GM15510 (cell line): Measurements from ENCODE around the gene OMD.

Experiments used
- POLR2A ChIP-seq: IDR thresholded peaks from 3 replicates; pipeline ENCODE4 v1.6.1; 2011; ENCODE audit warnings: borderline replicate concordance; ENCODE audit not compliant: insufficient read length; ENCODE audit errors: extremely low read depth

Gene OMD

GRCh38 chr9:92397853-92398252 is 26.4 kb downstream of the OMD start:
- no peak for TF ChIP-seq POLR2A

GRCh38 chr9:92395617-92396016 is 28.7 kb downstream of the OMD start:
- TF ChIP-seq POLR2A, result no peak

GRCh38 chr9:92393686-92394085 is 30.6 kb downstream of the OMD start:
- TF ChIP-seq POLR2A, result no peak

GRCh38 chr9:92392690-92393089 is 31.6 kb downstream of the OMD start:
- TF ChIP-seq POLR2A, result no peak

- no peak for TF ChIP-seq POLR2A
Measured at GRCh38 chr9:92385953-92386352, 38.3 kb downstream of the OMD start.

- no peak for TF ChIP-seq POLR2A
Measured at GRCh38 chr9:92385477-92385876, 38.8 kb downstream of the OMD start.

- no peak for TF ChIP-seq POLR2A
Measured at GRCh38 chr9:92385001-92385400, 39.3 kb downstream of the OMD start.

GRCh38 chr9:92384375-92384774 is 39.9 kb downstream of the OMD start:
- no peak for TF ChIP-seq POLR2A

GRCh38 chr9:92381775-92382174 is 42.5 kb downstream of the OMD start:
- no peak for TF ChIP-seq POLR2A

GRCh38 chr9:92380603-92381002 is 43.7 kb downstream of the OMD start:
- no peak for TF ChIP-seq POLR2A

GRCh38 chr9:92378865-92379560 is 45.3 kb downstream of the OMD start:
- TF ChIP-seq POLR2A, result no peak

- no peak for TF ChIP-seq POLR2A
Measured at GRCh38 chr9:92377876-92378275, 46.4 kb downstream of the OMD start.

- no peak for TF ChIP-seq POLR2A
Measured at GRCh38 chr9:92373167-92373566, 51.1 kb downstream of the OMD start.

- TF ChIP-seq POLR2A, result no peak
Measured at GRCh38 chr9:92369075-92369474, 55.2 kb downstream of the OMD start.
